DOHH2 (cell line): ENCODE measurements around the gene SULT2B1.

ENCODE experiments used
- H3F3A ChIP-seq: fragments of 200-600 bp; sonication (generic), shearing (Covaris generic); 2 replicates; pipeline ENCODE4 v1.6.0; 2016; ENCODE audit warnings: antibody characterized with exemption, mild to moderate bottlenecking; ENCODE audit not compliant: control insufficient read depth, insufficient read depth
- H3K27ac ChIP-seq: fragments of 200-600 bp; sonication (generic); 2 replicates; pipeline ENCODE4 v1.5.1; 2014; ENCODE audit warnings: low read depth, mild to moderate bottlenecking, low read length, moderate library complexity
- H3K27me3 ChIP-seq: fragments of 200-600 bp; sonication (generic); 2 replicates; pipeline ENCODE4 v1.6.1; 2014; ENCODE audit warnings: mild to moderate bottlenecking, low read length, mixed read lengths; ENCODE audit not compliant: control insufficient read depth
- H3K36me3 ChIP-seq: fragments of 200-600 bp; sonication (generic); 2 replicates; pipeline ENCODE4 v1.6.1; 2014; ENCODE audit warnings: mild to moderate bottlenecking, low read length, moderate library complexity, mixed read lengths; ENCODE audit not compliant: control insufficient read depth
- H3K4me1 ChIP-seq: fragments of 200-600 bp; sonication (generic); 2 replicates; pipeline ENCODE4 v1.6.1; 2014; ENCODE audit warnings: mild to moderate bottlenecking, low read length, mixed read lengths; ENCODE audit not compliant: control insufficient read depth
- H3K4me2 ChIP-seq: fragments of 200-600 bp; sonication (generic); 2 replicates; pipeline ENCODE4 v1.6.0; 2014; ENCODE audit warnings: mild to moderate bottlenecking, low read length, moderate library complexity
- H3K4me3 ChIP-seq: fragments of 200-600 bp; sonication (generic); 2 replicates; pipeline ENCODE4 v1.5.1; 2014; ENCODE audit warnings: mild to moderate bottlenecking, low read length, mixed read lengths
- H3K79me2 ChIP-seq: fragments of 200-600 bp; sonication (generic); 2 replicates; pipeline ENCODE4 v1.6.1; 2014; ENCODE audit warnings: mild to moderate bottlenecking, low read length, mixed read lengths; ENCODE audit not compliant: control insufficient read depth
- H3K9me2 ChIP-seq: fragments of 200-600 bp; sonication (generic); replicated peaks from 2 replicates; pipeline ENCODE4 v1.6.1; 2014; ENCODE audit warnings: mild to moderate bottlenecking, low read length, mixed read lengths; ENCODE audit not compliant: control insufficient read depth
- H3K9me3 ChIP-seq: fragments of 200-600 bp; sonication (generic); 2 replicates; pipeline ENCODE4 v1.6.1; 2014; ENCODE audit warnings: antibody characterized with exemption, low read length, mixed read lengths; ENCODE audit not compliant: control insufficient read depth, insufficient read depth
- H4K20me1 ChIP-seq: fragments of 200-600 bp; sonication (generic); 2 replicates; pipeline ENCODE4 v1.6.0; 2014; ENCODE audit warnings: low read depth, mild to moderate bottlenecking, antibody characterized with exemption, low read length, moderate library complexity; ENCODE audit not compliant: control insufficient read depth, insufficient read depth
- CTCF ChIP-seq: fragments of 200-600 bp; sonication (generic); IDR thresholded peaks from one replicate; pipeline ENCODE4 v1.5.1; 2014; ENCODE audit warnings: antibody characterized with exemption, mild to moderate bottlenecking, low read depth, low read length; ENCODE audit not compliant: poor library complexity, severe bottlenecking
- EZH2phosphoT487 ChIP-seq: fragments of 200-600 bp; sonication (generic); IDR thresholded peaks from 2 replicates; pipeline ENCODE4 v1.6.1; 2017; ENCODE audit warnings: borderline replicate concordance, mild to moderate bottlenecking, antibody characterized with exemption, low read length, moderate library complexity, mixed read lengths

SULT2B1 gene

GRCh38 chr19:48603449-48603848 lies 51.5 kb downstream of the SULT2B1 start:
- no peak overlapping the region for H3K4me3 ChIP-seq
- no peaks in the 10 kb centered on the region for H3F3A ChIP-seq
- H3K9me2 ChIP-seq, result no peaks in the 10 kb centered on the region
- H3K27ac ChIP-seq, result no peak overlapping the region
- H3K4me2 ChIP-seq, result no peak overlapping the region
- no peaks in the 10 kb centered on the region for H4K20me1 ChIP-seq
- no peaks in the 10 kb centered on the region for H3K27me3 ChIP-seq
- TF ChIP-seq CTCF (no peak), EZH2phosphoT487 (no peak)
- H3K4me1 ChIP-seq, result no peaks in the 10 kb centered on the region
- H3K9me3 ChIP-seq, result no peaks in the 10 kb centered on the region
- H3K79me2 ChIP-seq, result no peaks in the 10 kb centered on the region
- H3K36me3 ChIP-seq, result no peaks in the 10 kb centered on the region

- TF ChIP-seq CTCF (no peak), EZH2phosphoT487 (no peak)
- no peaks in the 10 kb centered on the region for H3K27me3 ChIP-seq
- no peaks in the 10 kb centered on the region for H3K79me2 ChIP-seq
- H3K4me1 ChIP-seq, result 0 out of 2 replicates have a peak, but pooled peaks cover 1% of the 10 kb centered on the region
- no peaks in the 10 kb centered on the region for H3K36me3 ChIP-seq
- no peaks in the 10 kb centered on the region for H3K9me2 ChIP-seq
- H3K9me3 ChIP-seq, result no peaks in the 10 kb centered on the region
- no peaks in the 10 kb centered on the region for H3F3A ChIP-seq
- no peak overlapping the region for H3K4me2 ChIP-seq
- no peak overlapping the region for H3K27ac ChIP-seq
- H3K4me3 ChIP-seq, result no peak overlapping the region
- no peaks in the 10 kb centered on the region for H4K20me1 ChIP-seq
These were observed 51.9 kb downstream of the SULT2B1 start for GRCh38 chr19:48603850-48604249.

GRCh38 chr19:48606463-48607358 lies 54.7 kb downstream of the SULT2B1 start, which contains the start of gene SPACA4:
TSS of gene SPACA4 (plus strand) at chr19:48606742. CDS start at chr19:48606979, 237 bp downstream.
- no peak within 1 kb of the TSS for H3K4me2 ChIP-seq
- H3K27ac ChIP-seq, result no peak within 1 kb of the TSS
- H3K27me3 ChIP-seq, result no peaks in the 10 kb centered on the region
- 0 out of 2 replicates have a peak, but pooled peaks cover 3% of the 10 kb centered on the region for H3K4me1 ChIP-seq
- TF ChIP-seq CTCF, result no peak
- no peak for TF ChIP-seq EZH2phosphoT487
- H3K9me3 ChIP-seq, result no peaks in the 10 kb centered on the region
- no peaks in the 10 kb centered on the region for H3K9me2 ChIP-seq
- H4K20me1 ChIP-seq, result no peaks in the 10 kb centered on the region
- H3K36me3 ChIP-seq, result no peaks in the 10 kb centered on the region
- no peaks in the 10 kb centered on the region for H3F3A ChIP-seq
- no peak within 1 kb of the TSS for H3K4me3 ChIP-seq
- H3K79me2 ChIP-seq, result no peaks in the 10 kb centered on the region
